ENCODE results near the gene KYAT1. TPM values are rescaled to one million over a fixed set of nuclear protein-coding genes. Genes with fewer than 3 reads are reported as not detected.
"Not testable (repeated sequence)": the region's sequence is repeated elsewhere in the genome, so short reads cannot be mapped to it uniquely, and the experiment has no call there.

KYAT1 gene
- total RNA-seq, 4 donors from 2014 or later = 1.6 to 3.5 TPM; not detected in 2

- H3K27me3 ChIP-seq = no peaks in the 10 kb centered on the region
- no peaks in the 10 kb centered on the region for H3K9me3 ChIP-seq
- intact Hi-C loops (cut with DNase I; ENCODE audit: low total_unique reads) = no loop called here
- DNase-seq = no peak
- H3K4me3 ChIP-seq = no peak overlapping the region
- 80% methylated on average over 13 of the region's 13 CpGs; no CpG with 5 or more reads in 1 of the 2 donors for WGBS, 2 donors (ENCODE audit: low coverage in 1 of 2)
- no peak for TF ChIP-seq POLR2AphosphoS5 (IDR thresholded peaks at IDR 0.05)
- TF ChIP-seq CTCF (IDR thresholded peaks at IDR 0.05) = no peak
- no peak for TF ChIP-seq EP300 (IDR thresholded peaks at IDR 0.05; ENCODE audit: low read depth)
- TF ChIP-seq POLR2A (IDR thresholded peaks at IDR 0.05) = no peak
- no peaks in the 10 kb centered on the region for H3K4me1 ChIP-seq
- in situ Hi-C loops (cut with MboI; ENCODE audit: low pct_ligation_motif_present in 1 of 4, low pct_unique_long_range_greater_than_20kb in 1 of 4, low sequenced_read_pairs in 3 of 4) = no loop called here
- no peaks in the 10 kb centered on the region for H3K36me3 ChIP-seq
- no peak overlapping the region for H3K27ac ChIP-seq
Observed at GRCh38 chr9:128845186-128845931, 36.4 kb downstream of the KYAT1 start.

GRCh38 chr9:128843171-128843570, 38.6 kb downstream of the KYAT1 start:
- H3K27me3 ChIP-seq; DNase-seq; H3K36me3 ChIP-seq; H3K4me3 ChIP-seq; H3K9me3 ChIP-seq; H3K4me1 ChIP-seq; H3K27ac ChIP-seq; in situ Hi-C loops (cut with MboI; ENCODE audit: low pct_ligation_motif_present in 1 of 4, low pct_unique_long_range_greater_than_20kb in 1 of 4, low sequenced_read_pairs in 3 of 4): not testable (repeated sequence)
- intact Hi-C loops (cut with DNase I; ENCODE audit: low total_unique reads) = loop anchor here (5.0 kb wide), 1 partner anchor 149 kb away; no protein-coding TSS in a partner anchor
- 96% methylated on average over 5 to 7 of the region's 7 CpGs for WGBS, 2 donors (ENCODE audit: low coverage in 1 of 2)

DNA sequence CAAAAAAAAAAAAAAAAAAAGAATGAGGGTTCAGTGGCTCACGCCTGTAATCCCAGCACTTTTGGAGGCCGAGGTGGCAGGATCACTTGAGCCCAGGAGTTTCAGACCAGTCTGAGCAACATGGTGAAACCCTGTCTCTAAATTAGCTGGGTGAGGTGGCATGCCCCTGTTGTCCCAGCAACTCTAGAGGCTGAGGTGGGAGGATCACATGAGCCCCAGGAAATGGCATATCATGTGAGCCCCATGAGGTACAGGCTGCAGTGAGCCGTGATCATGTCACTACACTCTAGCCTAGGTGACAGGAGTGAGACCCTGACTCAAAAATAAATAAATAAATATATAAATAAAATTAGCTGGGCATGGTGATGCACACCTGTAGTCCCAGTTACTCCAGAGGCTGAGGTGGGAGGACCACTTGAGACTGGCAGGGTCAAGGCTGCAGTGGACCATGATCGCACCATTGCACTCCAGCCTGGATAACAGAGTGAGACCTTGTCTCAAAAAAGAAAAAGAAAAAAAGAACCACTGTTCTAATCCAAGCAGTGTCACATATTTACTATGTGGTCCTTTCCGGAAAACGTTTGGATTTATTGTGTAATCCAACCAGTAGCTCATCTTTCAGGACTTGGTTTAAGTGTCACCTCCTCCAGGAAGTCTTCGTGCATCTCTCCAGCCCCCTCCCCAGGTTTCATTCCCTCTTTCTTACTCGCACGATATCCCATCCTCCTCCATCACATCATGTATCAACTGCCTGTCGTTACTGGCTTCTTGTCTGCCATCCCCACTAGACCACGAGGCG, 39.9 kb downstream of the KYAT1 start:
- in situ Hi-C loops (cut with MboI; ENCODE audit: low pct_ligation_motif_present in 1 of 4, low pct_unique_long_range_greater_than_20kb in 1 of 4, low sequenced_read_pairs in 3 of 4) = no loop called here

DNA sequence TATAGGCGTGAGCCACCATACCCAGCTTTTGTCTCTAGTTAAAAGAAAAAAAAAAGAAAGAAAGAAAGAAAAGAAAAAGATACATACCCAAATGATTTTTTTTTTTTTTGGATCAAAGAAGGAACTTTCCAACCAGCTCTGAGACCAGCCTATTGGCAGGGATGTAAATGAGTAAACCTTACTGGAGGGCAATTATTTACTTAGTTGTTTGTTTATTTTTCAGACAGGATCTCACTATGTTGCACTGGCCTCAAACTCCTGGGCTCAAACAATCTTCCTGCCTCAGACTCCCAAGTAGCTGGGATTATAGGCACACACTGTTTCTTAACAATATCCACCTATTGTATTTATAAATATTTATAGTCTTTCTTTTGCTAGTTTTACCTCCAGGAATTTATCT, 41.2 kb downstream of the KYAT1 start:
- in situ Hi-C loops (cut with MboI; ENCODE audit: low pct_ligation_motif_present in 1 of 4, low pct_unique_long_range_greater_than_20kb in 1 of 4, low sequenced_read_pairs in 3 of 4) (no loop called here), intact Hi-C loops (cut with DNase I; ENCODE audit: low total_unique reads) (loop anchor here (5.0 kb wide), 1 partner anchor 152 kb away; no protein-coding TSS in a partner anchor)
- 100% methylated on average over 1 of the region's 1 CpG for WGBS, 2 donors (ENCODE audit: low coverage in 1 of 2)
- DNase-seq = no peak
- Histone ChIP-seq H3K4me1 (no peaks in the 10 kb centered on the region), H3K27me3 (no peaks in the 10 kb centered on the region), H3K9me3 (no peaks in the 10 kb centered on the region), H3K4me3 (no peak overlapping the region), H3K27ac (no peak overlapping the region), H3K36me3 (no peaks in the 10 kb centered on the region)
- no peak for TF ChIP-seq EP300 (IDR thresholded peaks at IDR 0.05; ENCODE audit: low read depth)
- TF ChIP-seq POLR2A (IDR thresholded peaks at IDR 0.05) = no peak
- TF ChIP-seq CTCF (IDR thresholded peaks at IDR 0.05) = no peak
- TF ChIP-seq POLR2AphosphoS5 (IDR thresholded peaks at IDR 0.05) = no peak

More for the DNA sequence above, 39.9 kb downstream of the KYAT1 start:
- no peaks in the 10 kb centered on the region for H3K36me3 ChIP-seq
- TF ChIP-seq CTCF (IDR thresholded peaks at IDR 0.05) (no peak), EP300 (IDR thresholded peaks at IDR 0.05; ENCODE audit: low read depth) (no peak), POLR2A (IDR thresholded peaks at IDR 0.05) (no peak), POLR2AphosphoS5 (IDR thresholded peaks at IDR 0.05) (no peak)
- no peak overlapping the region for H3K4me3 ChIP-seq
- no peak for DNase-seq
- H3K4me1 ChIP-seq = no peaks in the 10 kb centered on the region
- no peak overlapping the region for H3K27ac ChIP-seq
- 90 to 93% methylated on average over 11 to 12 of the region's 12 CpGs for WGBS, 2 donors (ENCODE audit: low coverage in 1 of 2)
- no peaks in the 10 kb centered on the region for H3K27me3 ChIP-seq
- intact Hi-C loops (cut with DNase I; ENCODE audit: low total_unique reads) = loop anchor here (5.0 kb wide), 1 partner anchor 150 kb away; no protein-coding TSS in a partner anchor
- H3K9me3 ChIP-seq = no peaks in the 10 kb centered on the region
